Activated T-cell treated with anti-CD3 and anti-CD28 coated beads, Interleukin-2, amount 50 U/mL, for 4 hours (primary cell): ENCODE results near the gene POLE2. TPM values are rescaled to one million over a fixed set of nuclear protein-coding genes. Genes with fewer than 3 reads are reported as not detected.
A peak's percentile ranks its signal among the peaks of the same experiment; 100 is the strongest.
"Not testable (repeated sequence)": the region's sequence is repeated elsewhere in the genome, so short reads cannot be mapped to it uniquely, and the experiment has no call there.

Experiments
- ATAC-seq, 2 donors: fragments of 200-7000 bp; cut with Tn5 transposase; one replicate each; pipeline ENCODE4 v1.10.0; 2021
- DNase-seq: peaks from one replicate; pipeline ENCODE4 v3.0.0-alpha.2; 2020
- H3K27me3 Mint-ChIP-seq: one replicate; pipeline ENCODE4 v1.8.0; 2021; ENCODE audit warnings: low read depth, mixed read lengths
- H3K36me3 Mint-ChIP-seq: one replicate; pipeline ENCODE4 v1.8.0; 2022; ENCODE audit warnings: mixed read lengths; ENCODE audit not compliant: insufficient read depth
- H3K4me1 Mint-ChIP-seq: one replicate; pipeline ENCODE4 v1.8.0; 2021; ENCODE audit warnings: low read depth, mixed read lengths
- H3K4me3 Mint-ChIP-seq: one replicate; pipeline ENCODE4 v1.8.0; 2021; ENCODE audit warnings: mild to moderate bottlenecking, moderate library complexity, mixed read lengths
- H3K9me3 Mint-ChIP-seq: one replicate; pipeline ENCODE4 v1.8.0; 2021; ENCODE audit warnings: mixed read lengths
- total RNA-seq, 3 donors: library from RNA; stranded (reverse); gene quantifications; one replicate each; pipeline ENCODE4 v1.2.1, GENCODE V29; 2021

POLE2 gene, protein sequence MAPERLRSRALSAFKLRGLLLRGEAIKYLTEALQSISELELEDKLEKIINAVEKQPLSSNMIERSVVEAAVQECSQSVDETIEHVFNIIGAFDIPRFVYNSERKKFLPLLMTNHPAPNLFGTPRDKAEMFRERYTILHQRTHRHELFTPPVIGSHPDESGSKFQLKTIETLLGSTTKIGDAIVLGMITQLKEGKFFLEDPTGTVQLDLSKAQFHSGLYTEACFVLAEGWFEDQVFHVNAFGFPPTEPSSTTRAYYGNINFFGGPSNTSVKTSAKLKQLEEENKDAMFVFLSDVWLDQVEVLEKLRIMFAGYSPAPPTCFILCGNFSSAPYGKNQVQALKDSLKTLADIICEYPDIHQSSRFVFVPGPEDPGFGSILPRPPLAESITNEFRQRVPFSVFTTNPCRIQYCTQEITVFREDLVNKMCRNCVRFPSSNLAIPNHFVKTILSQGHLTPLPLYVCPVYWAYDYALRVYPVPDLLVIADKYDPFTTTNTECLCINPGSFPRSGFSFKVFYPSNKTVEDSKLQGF
- total RNA-seq, result 10 to 100 TPM; 23.8 to 33.1 (median 31.7) TPM

- peak within 1 kb of the TSS; percentile 89 for H3K4me3 Mint-ChIP-seq
- peaks cover 20% of the 10 kb centered on the region for H3K4me1 Mint-ChIP-seq
- no peaks in the 10 kb centered on the region for H3K9me3 Mint-ChIP-seq
- ATAC-seq (peak; percentile 88 to 91), DNase-seq (peak; percentile 70)
- no peaks in the 10 kb centered on the region for H3K36me3 Mint-ChIP-seq
- no peaks in the 10 kb centered on the region for H3K27me3 Mint-ChIP-seq
Observed at GRCh38 chr14:49687942-49688700, at the start of gene POLE2. POLE2 (minus strand) TSS chr14:49688214; CDS start chr14:49688203, 11 bp downstream.

DNA sequence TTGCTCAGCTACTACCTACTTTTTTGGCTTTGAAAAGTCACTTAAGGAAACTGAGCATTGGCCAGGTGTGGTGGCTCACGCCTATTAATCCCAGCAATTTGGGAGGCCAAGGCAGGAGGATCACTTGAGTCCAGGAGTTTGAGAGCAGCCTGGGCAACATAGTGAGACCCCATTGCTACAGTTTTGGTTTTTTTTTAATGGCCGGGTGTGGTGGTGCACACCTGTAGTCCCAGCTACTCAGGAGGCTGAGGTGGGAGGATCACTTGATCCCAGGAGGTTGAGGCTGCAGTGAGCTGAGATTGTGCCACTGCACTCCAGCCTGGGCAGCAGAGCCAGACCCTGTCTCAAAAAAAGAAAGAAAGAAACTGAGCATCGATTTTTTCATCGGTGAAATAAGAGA lies 47.7 kb upstream of the POLE2 start:
- not testable (repeated sequence) for DNase-seq, H3K4me1 Mint-ChIP-seq, H3K27me3 Mint-ChIP-seq, H3K4me3 Mint-ChIP-seq, H3K9me3 Mint-ChIP-seq, ATAC-seq
- peaks cover 24% of the 10 kb centered on the region for H3K36me3 Mint-ChIP-seq

DNA sequence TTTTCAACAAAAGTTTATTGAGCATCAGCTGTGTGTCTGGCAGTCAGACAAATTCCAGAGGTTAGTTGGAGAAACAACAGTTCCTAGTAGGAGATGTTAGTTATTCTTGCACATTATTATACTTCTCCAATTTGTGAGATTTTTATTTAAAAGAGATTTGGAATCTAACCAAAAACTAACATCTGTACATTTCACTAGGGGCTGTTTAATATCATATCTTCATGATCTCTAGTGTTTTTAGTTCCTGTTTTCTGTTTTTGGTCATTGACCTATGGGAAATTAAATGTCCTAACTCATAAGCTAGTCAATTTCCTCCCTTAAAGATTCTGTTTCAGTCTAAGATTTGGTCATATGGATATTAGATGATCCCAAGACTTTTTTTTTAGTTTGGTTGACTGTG lies 45.8 kb upstream of the POLE2 start:
- Mint-ChIP-seq H3K4me1 (no peaks in the 10 kb centered on the region), H3K4me3 (no peak overlapping the region), H3K36me3 (peaks cover 20% of the 10 kb centered on the region), H3K27me3 (no peaks in the 10 kb centered on the region), H3K9me3 (no peaks in the 10 kb centered on the region)
- no peak for DNase-seq
- ATAC-seq, result no peak

DNA sequence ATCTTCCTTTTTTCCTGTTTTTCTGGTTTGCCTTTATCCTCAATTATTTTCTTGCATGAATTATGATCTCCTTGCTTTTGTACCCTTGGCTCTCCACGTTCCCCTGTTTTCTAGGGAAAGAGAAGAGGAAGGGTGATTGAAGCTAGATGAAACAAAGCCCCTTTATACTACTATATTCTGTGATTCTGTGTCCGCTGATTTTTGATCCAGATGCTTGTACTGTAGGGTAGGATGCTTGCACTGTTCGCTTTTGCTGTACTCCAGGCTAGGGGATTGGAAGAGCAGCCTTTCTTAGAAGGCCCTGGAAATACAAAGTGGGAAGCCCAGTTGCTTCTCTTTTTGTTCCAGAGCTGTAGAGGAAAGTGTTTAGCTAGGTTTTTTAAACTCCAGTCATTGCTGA lies 44.9 kb upstream of the POLE2 start:
- peaks cover 24% of the 10 kb centered on the region for H3K36me3 Mint-ChIP-seq
- ATAC-seq (no peak), DNase-seq (no peak)
- H3K4me1 Mint-ChIP-seq, result no peaks in the 10 kb centered on the region
- no peaks in the 10 kb centered on the region for H3K27me3 Mint-ChIP-seq
- H3K9me3 Mint-ChIP-seq, result no peaks in the 10 kb centered on the region
- H3K4me3 Mint-ChIP-seq, result no peak overlapping the region

- no peak for ATAC-seq
- H3K9me3 Mint-ChIP-seq, result no peaks in the 10 kb centered on the region
- H3K27me3 Mint-ChIP-seq, result no peaks in the 10 kb centered on the region
- peaks cover 14% of the 10 kb centered on the region for H3K36me3 Mint-ChIP-seq
- no peak for DNase-seq
- no peak overlapping the region for H3K4me3 Mint-ChIP-seq
- no peaks in the 10 kb centered on the region for H3K4me1 Mint-ChIP-seq
Observed at GRCh38 chr14:49727171-49727570, 39.2 kb upstream of the POLE2 start.

DNA sequence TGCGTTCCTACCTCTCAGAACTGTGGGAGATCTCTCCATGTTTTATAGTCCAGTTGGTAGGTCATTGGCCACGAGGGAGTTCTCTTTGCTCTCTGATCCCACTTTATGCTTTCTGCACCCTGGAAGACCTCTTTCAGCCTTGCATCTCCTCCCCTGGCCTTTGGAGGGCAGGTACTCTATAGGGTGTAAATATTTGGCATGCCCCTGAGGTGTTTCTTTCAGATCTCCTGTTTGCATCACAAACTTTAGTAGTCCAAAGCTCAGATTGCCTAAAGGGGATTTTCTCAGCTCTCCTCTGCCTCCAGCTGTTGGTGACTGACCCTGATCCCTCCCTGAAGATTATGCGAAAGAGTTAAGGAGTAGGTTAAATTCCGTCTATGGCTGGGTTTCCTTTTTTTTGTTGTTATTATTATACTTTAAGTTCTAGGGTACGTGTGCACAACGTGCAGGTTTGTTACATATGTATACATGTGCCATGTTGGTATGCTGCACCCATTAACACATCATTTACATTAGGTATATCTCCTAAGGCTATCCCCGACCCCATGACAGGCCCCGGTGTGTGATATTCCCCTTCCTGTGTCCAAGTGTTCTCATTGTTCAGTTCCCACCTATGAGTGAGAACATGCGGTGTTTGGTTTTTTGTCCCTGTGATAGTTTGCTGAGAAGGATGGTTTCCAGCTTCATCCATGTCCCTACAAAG lies 33.9 kb upstream of the POLE2 start:
- not testable (repeated sequence) for ATAC-seq, H3K27me3 Mint-ChIP-seq, H3K4me3 Mint-ChIP-seq, DNase-seq, H3K9me3 Mint-ChIP-seq, H3K4me1 Mint-ChIP-seq
- peaks cover 24% of the 10 kb centered on the region for H3K36me3 Mint-ChIP-seq

- H3K4me3 Mint-ChIP-seq, result no peak overlapping the region
- H3K36me3 Mint-ChIP-seq, result peaks cover 27% of the 10 kb centered on the region
- ATAC-seq (no peak), DNase-seq (no peak)
- no peaks in the 10 kb centered on the region for H3K4me1 Mint-ChIP-seq
- H3K27me3 Mint-ChIP-seq, result no peaks in the 10 kb centered on the region
- peaks cover 8% of the 10 kb centered on the region for H3K9me3 Mint-ChIP-seq
Observed at GRCh38 chr14:49720744-49721143, 32.7 kb upstream of the POLE2 start.

GRCh38 chr14:49710993-49711392 lies 23.0 kb upstream of the POLE2 start:
- H3K4me3 Mint-ChIP-seq, H3K9me3 Mint-ChIP-seq, DNase-seq, H3K4me1 Mint-ChIP-seq, H3K27me3 Mint-ChIP-seq, ATAC-seq, H3K36me3 Mint-ChIP-seq: not testable (repeated sequence)

GRCh38 chr14:49704471-49704870 lies 16.5 kb upstream of the POLE2 start:
- not testable (repeated sequence) for H3K4me3 Mint-ChIP-seq, H3K36me3 Mint-ChIP-seq, H3K4me1 Mint-ChIP-seq, DNase-seq, H3K9me3 Mint-ChIP-seq, H3K27me3 Mint-ChIP-seq, ATAC-seq

GRCh38 chr14:49703965-49704364 lies 16.0 kb upstream of the POLE2 start:
- Mint-ChIP-seq H3K9me3 (no peaks in the 10 kb centered on the region), H3K4me1 (peaks cover 2% of the 10 kb centered on the region), H3K27me3 (no peaks in the 10 kb centered on the region), H3K36me3 (peaks cover 3% of the 10 kb centered on the region), H3K4me3 (no peak overlapping the region)
- DNase-seq, result no peak
- no peak for ATAC-seq

DNA sequence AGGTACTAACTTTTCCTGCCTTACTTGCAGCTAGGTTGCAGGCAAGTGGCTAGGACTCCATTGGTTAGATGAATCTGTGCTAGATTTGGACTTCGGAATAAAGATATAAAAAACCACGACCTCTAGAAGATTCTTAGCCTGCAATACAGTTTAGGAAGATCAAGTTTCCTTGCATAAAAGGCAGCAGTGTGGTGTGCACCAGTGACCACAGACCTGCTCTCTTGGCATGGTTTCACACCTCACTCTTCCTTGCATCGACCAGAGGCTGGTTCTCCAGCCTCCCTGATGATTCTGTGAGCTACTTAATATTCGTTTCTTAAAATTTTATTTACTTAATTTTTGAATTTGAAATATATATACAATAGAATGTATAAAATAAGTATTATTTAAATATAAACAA lies 14.7 kb upstream of the POLE2 start:
- Mint-ChIP-seq H3K4me3 (no peak overlapping the region), H3K4me1 (peaks cover 2% of the 10 kb centered on the region), H3K27me3 (no peaks in the 10 kb centered on the region), H3K36me3 (peaks cover 3% of the 10 kb centered on the region), H3K9me3 (no peaks in the 10 kb centered on the region)
- no peak for DNase-seq
- no peak for ATAC-seq

- H3K36me3 Mint-ChIP-seq, DNase-seq, H3K9me3 Mint-ChIP-seq, H3K27me3 Mint-ChIP-seq, ATAC-seq: not testable (repeated sequence)
- peaks cover 28% of the 10 kb centered on the region for H3K4me1 Mint-ChIP-seq
- H3K4me3 Mint-ChIP-seq, result peak overlapping the region; percentile 86
Observed at GRCh38 chr14:49693735-49694124, 5.7 kb upstream of the POLE2 start.

- peak; percentile 73 for DNase-seq
- ATAC-seq, result peak; percentile 73 to 76
- Mint-ChIP-seq H3K4me1 (peaks cover 32% of the 10 kb centered on the region), H3K27me3 (no peaks in the 10 kb centered on the region), H3K4me3 (peak within 1 kb of the TSS; percentile 86), H3K9me3 (no peaks in the 10 kb centered on the region), H3K36me3 (no peaks in the 10 kb centered on the region)
Observed at GRCh38 chr14:49692811-49693734, 5.1 kb upstream of the POLE2 start, which contains the start of gene KLHDC1. KLHDC1 (plus strand) TSS chr14:49693120; CDS start chr14:49693195, 75 bp downstream.
